Lower leg skin (tissue), 4 donors: ENCODE data around the gene CFAP74. TPM values are rescaled to one million over a fixed set of nuclear protein-coding genes. Genes with fewer than 3 reads are reported as not detected.

Experiments used
- DNase-seq, 2 donors: peaks; one replicate each; pipeline ENCODE4 v3.0.0-alpha.2; 2019; ENCODE audit warnings: low spot score in 2 of 2
- H3K4me3 ChIP-seq: fragments of 200-600 bp; sonication (generic); 2 replicates; pipeline ENCODE4 v1.5.1; 2017; ENCODE audit warnings: mild to moderate bottlenecking, low read depth; ENCODE audit not compliant: poor library complexity, severe bottlenecking
- CTCF ChIP-seq, 3 donors: fragments of 450-650 bp; IDR thresholded peaks; one replicate each; pipeline ENCODE4 v1.5.1; 2016; ENCODE audit warnings: antibody characterized with exemption in 3 of 3, mild to moderate bottlenecking in 3 of 3, moderate library complexity in 2 of 3
- POLR2A ChIP-seq, 2 donors: fragments of 450-650 bp; IDR thresholded peaks; one replicate each; pipeline ENCODE4 v1.6.1; 2016 to 2017; ENCODE audit warnings: antibody characterized with exemption in 2 of 2, mild to moderate bottlenecking in 1 of 2, moderate library complexity in 1 of 2
- WGBS, 2 donors: methylation state at CpG; one replicate each; pipeline ENCODE4 v1.1.5; 2018; 5-methylcytosine and 5-hydroxymethylcytosine counted together
- intact Hi-C: fragments of 100-400 bp; cut with DNase I; formaldehyde crosslinking; loops from one replicate; pipeline ENCODE4 v1.15.0; 2023; ENCODE audit warnings: low total_unique reads
- total RNA-seq, 4 donors: library from RNA; depleted of rRNA; stranded (reverse); fragments of >200 nt; gene quantifications; one replicate each; pipeline ENCODE4 v1.1.0, GENCODE V29; 2016

The CFAP74 gene
- total RNA-seq, 4 donors from 2014 or later = 0.10 TPM; not detected in 3

GRCh38 chr1:1929639-1930545, 73.7 kb downstream of the CFAP74 start:
- WGBS, 2 donors = 81 to 83% methylated on average over 29 to 30 of the region's 38 CpGs
- no peak overlapping the region for H3K4me3 ChIP-seq
- no peak for DNase-seq
- TF ChIP-seq CTCF (IDR thresholded peaks at IDR 0.05) = no peak
- no peak for TF ChIP-seq POLR2A (IDR thresholded peaks at IDR 0.05)
- intact Hi-C loops = no loop called here

GRCh38 chr1:1929102-1929638, 74.4 kb downstream of the CFAP74 start:
- 59 to 69% methylated on average over 8 to 9 of the region's 10 CpGs for WGBS, 2 donors
- intact Hi-C loops = no loop called here
- H3K4me3 ChIP-seq = no peak overlapping the region
- no peak for DNase-seq
- TF ChIP-seq CTCF (IDR thresholded peaks at IDR 0.05) = no peak
- no peak for TF ChIP-seq POLR2A (IDR thresholded peaks at IDR 0.05)

- TF ChIP-seq CTCF (IDR thresholded peaks at IDR 0.05) (no peak), POLR2A (IDR thresholded peaks at IDR 0.05) (no peak)
- no peak for DNase-seq
- intact Hi-C loops = no loop called here
- 54 to 59% methylated on average over 33 of the region's 34 CpGs for WGBS, 2 donors
- no peak overlapping the region for H3K4me3 ChIP-seq
Measured at GRCh38 chr1:1928231-1929101, 75.1 kb downstream of the CFAP74 start.

GRCh38 chr1:1927751-1928150, 75.8 kb downstream of the CFAP74 start:
- no peak for DNase-seq

More at GRCh38 chr1:1927751-1928150, 75.8 kb downstream of the CFAP74 start:
- no peak for TF ChIP-seq CTCF (IDR thresholded peaks at IDR 0.05)
- H3K4me3 ChIP-seq = no peak overlapping the region
- intact Hi-C loops = no loop called here
- 64 to 68% methylated on average over 25 of the region's 25 CpGs for WGBS, 2 donors
